WERI-Rb-1 (cell line): ENCODE results near the gene IL9R.
A peak's percentile ranks its signal among the peaks of the same experiment; 100 is the strongest.

ENCODE experiments used
- DNase-seq: peaks from one replicate; pipeline ENCODE4 v3.0.0-alpha.2; 2020
- H3K27ac ChIP-seq: fragments of 250-450 bp; sonication (Bioruptor Pico); 2 replicates; pipeline ENCODE4 v1.5.1; 2020; ENCODE audit warnings: mild to moderate bottlenecking, moderate library complexity
- H3K27me3 ChIP-seq: fragments of 250-450 bp; sonication (Bioruptor Pico); 2 replicates; pipeline ENCODE4 v1.5.1; 2021; ENCODE audit warnings: mild to moderate bottlenecking, low read depth, moderate library complexity; ENCODE audit not compliant: insufficient read depth, severe bottlenecking
- H3K36me3 ChIP-seq: fragments of 250-450 bp; sonication (Bioruptor Pico); 2 replicates; pipeline ENCODE4 v1.5.1; 2020; ENCODE audit warnings: mild to moderate bottlenecking, moderate library complexity
- H3K4me3 ChIP-seq: 2 replicates; pipeline ENCODE4 v1.5.1; 2011; ENCODE audit warnings: low read depth, mild to moderate bottlenecking, control low read depth, low read length
- H3K9me3 ChIP-seq: fragments of 250-450 bp; sonication (Bioruptor Pico); 2 replicates; pipeline ENCODE4 v1.5.1; 2021; ENCODE audit warnings: mild to moderate bottlenecking, moderate library complexity; ENCODE audit not compliant: severe bottlenecking
- CTCF ChIP-seq: IDR thresholded peaks from 2 replicates; pipeline ENCODE4 v1.5.1; 2011; ENCODE audit warnings: low read depth, mild to moderate bottlenecking, control low read depth, inconsistent platforms, low read length

Gene IL9R

GRCh38 chrX:155956099-155956498 is 41.4 kb upstream of the IL9R start:
- H3K4me3 ChIP-seq: no peak overlapping the region
- no peak for TF ChIP-seq CTCF
- no peak overlapping the region for H3K27ac ChIP-seq
- DNase-seq: no peak
- H3K36me3 ChIP-seq: no peaks in the 10 kb centered on the region
- H3K9me3 ChIP-seq: peaks cover 18% of the 10 kb centered on the region
- peaks cover 3% of the 10 kb centered on the region for H3K27me3 ChIP-seq

GRCh38 chrX:155956649-155957048 is 40.8 kb upstream of the IL9R start:
- H3K27me3 ChIP-seq: peaks cover 3% of the 10 kb centered on the region
- no peak overlapping the region for H3K27ac ChIP-seq
- H3K36me3 ChIP-seq: no peaks in the 10 kb centered on the region
- H3K4me3 ChIP-seq: no peak overlapping the region
- TF ChIP-seq CTCF: no peak
- no peak for DNase-seq
- H3K9me3 ChIP-seq: peaks cover 16% of the 10 kb centered on the region

DNA sequence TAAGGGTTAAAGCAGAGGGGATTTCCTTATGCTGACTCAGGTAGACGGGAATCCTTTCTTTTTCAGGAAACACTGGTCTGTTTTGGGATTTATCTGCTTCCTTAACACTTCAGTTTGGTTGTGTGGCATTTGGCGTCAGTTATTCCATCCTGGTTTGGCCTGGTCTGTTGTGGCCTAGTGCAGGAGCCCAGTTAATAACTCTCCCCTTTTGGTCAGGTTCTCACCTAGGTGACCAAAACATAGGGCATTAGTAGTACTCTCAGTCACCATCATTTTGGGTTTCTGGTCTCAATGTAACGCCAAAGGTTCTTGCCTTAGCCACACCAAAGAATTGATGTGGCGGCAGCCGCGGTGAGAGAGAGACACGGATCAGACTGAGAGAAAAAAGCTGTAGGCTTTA is 39.7 kb upstream of the IL9R start:
- Histone ChIP-seq H3K4me3 (no peak overlapping the region), H3K27ac (no peak overlapping the region), H3K36me3 (no peaks in the 10 kb centered on the region), H3K9me3 (peaks cover 14% of the 10 kb centered on the region), H3K27me3 (peaks cover 3% of the 10 kb centered on the region)
- DNase-seq: no peak
- TF ChIP-seq CTCF: no peak

GRCh38 chrX:155959018-155959587 is 38.4 kb upstream of the IL9R start:
- DNase-seq: no peak
- no peak overlapping the region for H3K27ac ChIP-seq
- TF ChIP-seq CTCF: no peak
- peaks cover 3% of the 10 kb centered on the region for H3K27me3 ChIP-seq
- peaks cover 7% of the 10 kb centered on the region for H3K9me3 ChIP-seq
- no peak overlapping the region for H3K4me3 ChIP-seq
- H3K36me3 ChIP-seq: no peaks in the 10 kb centered on the region

DNA sequence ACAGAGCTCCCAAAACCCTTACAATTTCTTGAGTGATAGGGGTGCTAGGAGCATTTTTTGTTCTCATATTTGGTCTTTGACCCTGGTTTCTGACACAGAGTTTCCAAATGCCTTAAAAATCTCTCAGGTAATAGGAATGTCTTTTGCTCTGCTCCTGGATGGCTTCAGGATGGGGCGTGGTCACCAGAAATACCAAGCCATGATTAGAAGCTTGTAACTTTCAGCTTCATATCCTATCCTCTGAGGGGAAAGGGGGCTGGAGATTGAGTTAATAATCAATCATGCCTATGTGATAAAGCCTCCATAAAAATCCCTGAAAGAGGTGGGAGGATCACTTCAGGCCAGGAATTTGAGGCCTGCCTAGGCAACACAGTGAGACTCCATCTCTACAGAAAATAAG is 34.6 kb upstream of the IL9R start:
- no peaks in the 10 kb centered on the region for H3K27me3 ChIP-seq
- no peak for TF ChIP-seq CTCF
- no peak overlapping the region for H3K4me3 ChIP-seq
- H3K9me3 ChIP-seq: peaks cover 3% of the 10 kb centered on the region
- H3K36me3 ChIP-seq: no peaks in the 10 kb centered on the region
- H3K27ac ChIP-seq: no peak overlapping the region
- no peak for DNase-seq

- H3K36me3 ChIP-seq: no peaks in the 10 kb centered on the region
- peaks cover 14% of the 10 kb centered on the region for H3K9me3 ChIP-seq
- H3K27me3 ChIP-seq: no peaks in the 10 kb centered on the region
- no peak overlapping the region for H3K27ac ChIP-seq
- TF ChIP-seq CTCF: peak; percentile 98
- no peak overlapping the region for H3K4me3 ChIP-seq
- peak; percentile 89 for DNase-seq
Observed at GRCh38 chrX:155966876-155967275, 30.6 kb upstream of the IL9R start.
